ENCODE measurements around the gene DAW1.
"Not testable (repeated sequence)": the region's sequence is repeated elsewhere in the genome, so short reads cannot be mapped to it uniquely, and the experiment has no call there.

Gene DAW1, protein sequence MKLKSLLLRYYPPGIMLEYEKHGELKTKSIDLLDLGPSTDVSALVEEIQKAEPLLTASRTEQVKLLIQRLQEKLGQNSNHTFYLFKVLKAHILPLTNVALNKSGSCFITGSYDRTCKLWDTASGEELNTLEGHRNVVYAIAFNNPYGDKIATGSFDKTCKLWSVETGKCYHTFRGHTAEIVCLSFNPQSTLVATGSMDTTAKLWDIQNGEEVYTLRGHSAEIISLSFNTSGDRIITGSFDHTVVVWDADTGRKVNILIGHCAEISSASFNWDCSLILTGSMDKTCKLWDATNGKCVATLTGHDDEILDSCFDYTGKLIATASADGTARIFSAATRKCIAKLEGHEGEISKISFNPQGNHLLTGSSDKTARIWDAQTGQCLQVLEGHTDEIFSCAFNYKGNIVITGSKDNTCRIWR

DNA sequence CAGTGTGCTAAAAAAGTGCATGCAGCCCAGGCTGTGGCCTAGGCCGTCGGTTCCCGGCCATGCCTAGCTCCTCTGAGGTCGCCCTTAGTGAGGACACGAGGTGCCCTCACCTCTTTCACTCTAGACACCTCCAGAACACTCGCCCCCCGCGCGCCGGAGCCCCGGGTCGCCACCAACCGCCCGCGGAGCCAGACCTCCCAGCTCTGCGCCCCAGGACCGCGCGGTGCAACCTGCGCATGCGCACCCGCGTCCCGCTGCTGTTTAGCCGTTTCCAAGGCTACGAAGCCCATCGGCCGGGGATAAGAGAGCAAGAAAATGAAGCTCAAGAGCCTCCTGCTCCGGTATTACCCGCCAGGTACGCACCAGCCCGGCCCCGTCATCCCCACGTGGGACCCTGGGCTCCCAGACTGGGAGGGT lies at the start of gene DAW1:
Gene DAW1 (plus strand): TSS at position 257 of the 417 bp plus-strand sequence. CDS start 59 bp downstream, at position 316.
- peak; percentile 9 to 19 for DNase-seq (ENCODE audit: low read depth in 2 of 2)

- no peak for DNase-seq (ENCODE audit: low read depth in 2 of 2)
Measured at GRCh38 chr2:227822416-227823003, 48.9 kb upstream of the DAW1 start.

DNA sequence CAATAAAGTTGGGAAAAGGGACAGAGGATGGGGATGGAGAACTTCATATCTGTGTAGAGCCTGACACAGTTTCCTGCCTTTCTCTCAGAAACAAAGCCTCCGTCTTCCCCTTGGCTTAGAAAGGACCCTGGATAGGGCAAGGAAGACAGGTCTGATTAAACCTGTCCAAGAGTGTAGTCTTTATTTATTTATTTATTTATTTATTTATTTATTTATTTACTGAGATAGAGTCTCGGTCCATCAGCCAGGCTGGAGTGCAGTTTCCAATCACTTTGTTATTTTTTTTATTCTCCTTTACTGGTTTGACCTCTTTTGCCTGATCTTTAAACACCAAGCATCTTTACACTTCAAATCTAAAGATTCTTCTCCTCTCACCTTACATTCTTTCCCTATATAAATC lies 47.5 kb upstream of the DAW1 start:
- DNase-seq (ENCODE audit: low read depth in 2 of 2), result no peak

GRCh38 chr2:227824711-227825110 lies 46.7 kb upstream of the DAW1 start:
- no peak for DNase-seq (ENCODE audit: low read depth in 2 of 2)

DNA sequence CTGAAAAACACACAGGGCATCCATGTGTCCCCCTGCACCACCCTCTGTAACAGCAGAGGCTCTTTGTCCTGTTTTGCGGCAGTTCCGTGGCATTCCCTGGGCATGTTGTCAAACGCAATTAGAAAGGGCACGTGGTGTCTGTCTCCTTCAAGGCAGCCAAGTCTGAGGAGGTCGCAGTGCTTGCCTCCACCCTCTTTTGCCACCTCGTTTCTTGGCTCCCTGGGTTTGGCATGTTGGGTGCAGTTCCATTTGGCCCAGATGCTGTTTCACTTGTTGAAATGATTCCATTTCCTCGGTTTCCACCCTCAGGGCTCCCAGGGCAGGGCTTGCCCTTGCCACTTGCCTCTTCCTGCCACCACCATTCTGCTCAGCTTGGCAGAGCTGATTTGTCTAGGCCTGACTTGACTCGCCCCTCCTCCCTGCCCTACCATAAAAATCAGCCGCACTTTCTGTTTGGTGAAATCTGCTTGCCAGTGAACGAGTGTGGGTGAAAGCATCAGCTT lies 45.4 kb upstream of the DAW1 start:
- DNase-seq (ENCODE audit: low read depth in 2 of 2), result no peak

DNA sequence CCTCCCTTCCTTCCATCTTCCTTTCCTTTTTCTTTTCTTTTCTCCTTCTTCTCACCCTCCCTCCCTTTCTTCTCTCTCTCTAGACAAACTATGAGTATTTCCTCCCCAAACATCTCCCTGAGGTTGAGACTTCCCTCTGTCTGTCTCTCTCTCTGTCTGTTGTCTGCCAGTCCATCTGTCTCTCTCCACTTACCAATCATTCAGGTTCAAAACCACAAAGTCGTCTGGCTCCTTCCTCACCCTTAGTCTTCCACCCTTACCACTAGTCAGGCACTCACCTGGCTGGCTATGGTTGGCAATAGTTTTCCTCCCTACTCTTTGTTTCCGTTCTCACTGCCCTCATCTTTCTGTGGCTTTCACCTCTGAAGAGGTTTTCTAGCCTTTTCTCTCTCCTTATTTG lies 44.9 kb upstream of the DAW1 start:
- no peak for DNase-seq (ENCODE audit: low read depth in 2 of 2)

DNA sequence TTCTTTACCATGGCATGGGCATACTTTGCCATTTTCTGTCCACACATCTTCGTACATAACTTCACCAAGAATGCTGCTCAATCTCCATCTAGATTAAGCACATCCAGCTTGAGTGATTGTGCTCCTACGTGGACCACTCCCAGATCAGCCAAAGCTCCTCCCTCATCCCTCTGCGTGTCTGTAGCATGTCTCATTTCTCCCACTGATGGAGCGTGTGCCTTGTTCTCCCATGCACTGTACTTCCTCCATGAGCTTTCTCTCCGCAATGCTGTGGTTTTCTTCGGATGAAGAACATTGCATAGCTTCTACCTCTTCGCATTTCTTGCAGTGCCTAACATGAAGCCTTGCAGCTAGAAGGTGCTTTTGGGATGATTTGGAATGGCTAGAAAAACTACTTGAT lies 44.3 kb upstream of the DAW1 start:
- no peak for DNase-seq (ENCODE audit: low read depth in 2 of 2)

- DNase-seq (ENCODE audit: low read depth in 2 of 2), result no peak
Measured at GRCh38 chr2:227828477-227828912, 42.9 kb upstream of the DAW1 start.

DNA sequence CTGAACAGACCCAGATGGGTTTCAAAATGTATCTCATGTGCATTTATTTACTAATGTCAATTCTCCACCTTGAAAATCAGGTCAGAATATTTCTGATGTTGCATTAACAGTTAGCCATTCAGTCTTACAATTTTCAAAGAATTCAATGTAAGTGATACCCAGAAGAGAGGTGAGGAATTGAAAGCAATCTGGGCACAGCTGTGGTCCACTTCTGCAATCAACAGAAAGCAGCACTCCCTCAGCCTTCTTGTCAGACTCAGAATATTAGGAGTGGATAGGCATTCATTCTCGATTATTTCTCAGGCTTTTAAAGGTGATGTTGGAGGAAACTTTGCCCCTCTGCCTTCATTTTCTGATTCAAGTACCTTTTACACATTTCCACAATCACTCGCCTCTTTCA lies 42.1 kb upstream of the DAW1 start:
- no peak for DNase-seq (ENCODE audit: low read depth in 2 of 2)

- no peak for DNase-seq (ENCODE audit: low read depth in 2 of 2)
Measured at GRCh38 chr2:227834423-227834822, 37.0 kb upstream of the DAW1 start.

DNA sequence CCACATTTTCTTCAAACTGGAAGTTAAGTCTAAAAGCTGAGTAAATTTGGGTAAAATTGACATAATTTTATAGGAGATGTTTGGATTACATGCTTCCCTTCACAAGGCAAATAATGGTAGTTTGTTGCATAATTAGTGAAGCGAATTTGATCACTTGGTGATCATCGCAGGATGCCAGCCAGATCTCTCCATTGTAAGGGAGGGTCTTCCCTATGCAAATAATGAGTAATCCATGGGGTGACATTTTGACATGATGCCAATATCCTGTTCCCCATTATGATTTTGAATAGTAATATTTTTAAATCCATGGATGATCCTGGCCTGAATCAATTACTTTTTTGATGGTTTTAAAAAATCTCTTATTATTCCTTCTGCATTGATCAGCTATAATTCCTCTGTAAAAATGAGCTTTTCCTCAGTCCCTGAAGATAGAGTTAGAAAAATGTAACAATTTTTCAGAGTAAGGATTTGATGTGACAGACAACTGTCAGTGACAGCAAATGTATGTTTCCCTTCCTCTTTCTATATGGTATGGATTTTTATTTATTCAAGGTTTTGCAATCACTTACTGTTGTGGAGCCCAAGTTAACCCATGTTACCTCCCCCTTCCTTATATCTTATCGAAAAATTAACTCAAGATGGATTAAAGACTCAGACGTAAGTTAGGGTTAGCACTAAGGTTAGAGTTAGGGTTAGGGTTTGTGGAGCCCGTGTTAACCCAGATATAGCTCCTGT lies 36.3 kb upstream of the DAW1 start:
- DNase-seq (ENCODE audit: low read depth in 2 of 2), result no peak

DNA sequence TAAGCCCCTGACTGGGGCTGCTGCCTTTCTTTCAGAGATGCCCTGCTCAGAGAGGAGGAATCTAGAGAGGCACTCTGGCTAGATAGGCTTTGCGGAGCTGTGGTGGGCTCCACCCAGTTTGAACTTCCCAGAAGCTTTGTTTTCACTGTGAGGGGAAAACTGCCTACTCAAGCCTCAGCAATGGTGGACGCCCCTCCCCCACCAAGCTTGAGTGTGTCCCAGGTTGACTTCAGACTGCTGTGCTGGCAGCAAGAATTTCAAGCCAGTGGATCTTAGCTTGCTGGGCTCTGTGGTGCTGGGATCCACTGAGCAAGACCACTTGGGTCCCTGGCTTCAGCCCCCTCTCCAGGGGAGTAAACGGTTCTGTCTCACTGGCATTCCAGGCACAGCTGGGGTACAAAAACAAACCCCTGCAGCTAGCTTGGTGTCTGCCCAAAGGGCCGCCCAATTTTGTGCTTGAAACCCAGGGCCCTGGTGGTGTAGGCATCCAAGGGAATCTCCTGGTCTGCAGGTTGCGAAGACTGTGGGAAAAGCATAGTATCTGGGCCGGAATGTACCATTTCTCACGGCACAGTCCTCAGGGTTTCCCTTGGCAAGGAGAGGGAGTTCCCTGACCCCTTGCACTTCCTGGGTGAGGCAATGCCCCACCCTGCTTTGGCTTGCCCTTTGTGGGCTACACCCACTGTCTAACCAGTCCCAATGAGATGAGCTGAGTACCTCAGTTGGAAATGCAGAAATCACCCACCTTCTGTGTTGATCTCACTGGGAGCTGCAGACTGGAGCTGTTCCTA lies 31.9 kb upstream of the DAW1 start:
- DNase-seq (ENCODE audit: low read depth in 2 of 2), result not testable (repeated sequence)

DNA sequence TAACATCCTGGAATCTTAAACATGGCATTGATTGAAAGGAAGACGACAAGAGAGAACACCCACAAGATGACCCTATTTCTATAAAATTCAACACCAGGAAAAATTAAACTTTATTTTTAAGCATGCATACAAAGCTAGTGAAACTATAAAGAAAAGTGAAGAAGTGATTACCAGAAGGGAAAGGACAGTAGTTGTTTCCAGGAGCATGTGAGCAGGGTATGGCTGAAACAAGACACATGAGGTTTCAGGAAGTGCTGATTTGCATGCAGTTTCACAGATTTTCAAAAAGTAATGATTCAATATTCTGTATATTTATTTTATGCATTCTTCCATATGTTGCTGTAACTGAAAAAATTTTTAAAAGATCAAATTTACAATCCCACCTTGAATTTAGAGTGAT lies 24.6 kb upstream of the DAW1 start:
- no peak for DNase-seq (ENCODE audit: low read depth in 2 of 2)

DNA sequence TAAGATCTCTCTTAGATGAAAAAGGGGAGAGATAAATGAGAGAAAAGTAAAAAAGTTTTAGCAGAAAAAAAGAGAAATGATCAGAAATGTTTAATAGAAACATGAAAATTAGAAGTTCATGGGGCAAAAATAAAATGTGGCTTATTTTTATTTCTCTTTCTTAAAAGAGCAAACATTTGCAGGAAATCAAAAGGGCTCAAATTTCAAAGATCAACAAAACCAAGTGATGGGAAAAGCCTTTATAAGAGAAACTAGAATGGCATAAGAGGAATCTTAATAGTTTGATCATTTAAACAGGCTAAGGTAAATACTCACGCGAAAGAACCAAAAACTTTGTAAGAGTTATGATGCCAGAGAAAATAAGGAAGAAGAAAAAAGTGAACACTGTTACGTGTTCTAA lies 23.3 kb upstream of the DAW1 start:
- no peak for DNase-seq (ENCODE audit: low read depth in 2 of 2)

- DNase-seq (ENCODE audit: low read depth in 2 of 2), result no peak
Measured at GRCh38 chr2:227848586-227848985, 22.8 kb upstream of the DAW1 start.

DNA sequence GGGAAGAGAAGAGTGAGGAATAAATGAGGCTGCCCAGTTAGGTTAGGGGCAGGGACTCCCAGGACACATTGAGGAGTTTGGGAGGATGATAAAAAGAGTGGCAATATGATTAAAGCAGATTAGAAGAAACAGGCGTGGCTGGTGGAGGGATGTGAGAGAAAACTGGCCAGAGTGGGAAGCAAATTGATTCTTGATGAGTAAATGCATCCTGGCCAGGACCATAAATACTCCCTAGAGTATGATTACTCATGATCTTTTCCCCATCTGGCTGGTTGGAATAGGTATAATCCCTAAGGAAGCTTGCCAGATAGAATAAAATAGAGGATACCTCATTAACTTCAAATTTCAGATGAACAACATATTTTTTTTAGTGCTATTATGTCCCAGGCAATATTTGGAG lies 21.5 kb upstream of the DAW1 start:
- DNase-seq (ENCODE audit: low read depth in 2 of 2), result no peak

- no peak for DNase-seq (ENCODE audit: low read depth in 2 of 2)
Measured at GRCh38 chr2:227853204-227853629, 18.2 kb upstream of the DAW1 start.

- no peak for DNase-seq (ENCODE audit: low read depth in 2 of 2)
Measured at GRCh38 chr2:227853765-227854271, 17.6 kb upstream of the DAW1 start.

DNA sequence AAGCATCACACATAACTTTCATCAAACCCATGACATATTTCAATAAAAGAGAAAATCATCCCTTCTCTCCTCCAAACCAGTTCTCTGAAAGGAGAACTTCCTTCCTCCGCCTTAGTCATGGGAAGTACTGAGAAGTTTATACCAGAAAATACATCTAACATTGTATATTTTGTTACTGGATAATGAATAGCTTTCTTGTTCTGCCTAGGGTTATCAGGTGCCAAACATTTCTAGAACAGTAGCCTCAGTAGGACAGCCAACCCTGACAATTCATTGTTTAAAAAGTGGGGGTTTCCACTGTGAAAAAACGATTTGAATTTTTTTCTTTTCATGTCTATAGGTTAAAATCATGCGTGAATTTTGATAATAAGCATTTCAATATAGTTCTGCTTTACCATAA lies 16.0 kb upstream of the DAW1 start:
- DNase-seq (ENCODE audit: low read depth in 2 of 2), result no peak

GRCh38 chr2:227856697-227857096 lies 14.7 kb upstream of the DAW1 start:
- DNase-seq (ENCODE audit: low read depth in 2 of 2), result no peak

DNA sequence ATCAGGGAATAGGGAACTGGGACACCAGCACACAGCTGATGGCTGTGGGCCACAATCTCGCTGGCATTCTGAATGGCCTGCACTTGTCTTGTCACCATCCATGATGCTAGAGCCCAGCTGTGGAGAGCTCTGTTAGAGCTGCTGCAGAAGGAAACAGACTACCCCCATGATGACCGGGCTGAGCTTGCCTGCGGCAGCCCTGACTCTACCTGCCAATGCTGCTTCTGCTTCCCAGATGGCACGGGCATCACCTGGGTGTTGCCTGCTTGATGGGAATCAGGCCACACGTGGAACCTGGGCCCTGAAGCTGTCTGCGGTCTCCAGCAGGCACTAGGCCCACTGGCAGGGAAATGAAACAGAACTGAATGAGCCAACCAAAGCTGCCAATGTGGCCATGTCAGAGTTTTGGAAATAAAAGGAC lies 11.2 kb upstream of the DAW1 start:
- no peak for DNase-seq (ENCODE audit: low read depth in 2 of 2)
